Kidney (tissue), 14 donors: Measurements from ENCODE around the gene ZNF408. TPM values are rescaled to one million over a fixed set of nuclear protein-coding genes. Genes with fewer than 3 reads are reported as not detected.

Source experiments
- DNase-seq, 5 donors: peaks; one replicate each; pipeline ENCODE4 v3.0.0-alpha.2; 2013 to 2020
- FAIRE-seq: peaks from 2 replicates; lab custom pipeline; 2012; peaks lifted over from hg19 to GRCh38; lab: Jason Lieb, UNC
- H3K27ac ChIP-seq, 2 donors: one replicate each; pipeline ENCODE4 v1.7.0; 2013; ENCODE audit warnings: low read depth in 2 of 2, low read length in 2 of 2, inconsistent platforms in 1 of 2
- H3K27me3 ChIP-seq: one replicate; pipeline ENCODE4 v1.7.1; 2013; ENCODE audit warnings: low read length, inconsistent platforms; ENCODE audit not compliant: control insufficient read depth, insufficient read depth
- H3K36me3 ChIP-seq, 3 donors: one replicate each; pipeline versions ENCODE4 v1.7.0 to v1.7.1; 2013; ENCODE audit warnings: low read length in 3 of 3, control low read depth in 1 of 3, inconsistent platforms in 1 of 3; ENCODE audit not compliant: insufficient read depth in 3 of 3, control insufficient read depth in 2 of 3
- H3K4me1 ChIP-seq, 3 donors: one replicate each; pipeline versions ENCODE4 v1.7.0 to v1.7.1; 2013; ENCODE audit warnings: low read length in 3 of 3, inconsistent platforms in 1 of 3, low read depth in 1 of 3; ENCODE audit not compliant: control insufficient read depth in 2 of 3, insufficient read depth in 2 of 3
- H3K4me3 ChIP-seq, 3 donors: one replicate each; pipeline versions ENCODE4 v1.7.0 to v1.8.1; 2013; ENCODE audit warnings: low read length in 3 of 3, control low read depth in 1 of 3, inconsistent platforms in 1 of 3
- H3K9ac ChIP-seq, 3 donors: one replicate each; pipeline versions ENCODE4 v1.7.0 to v1.7.1; 2013; ENCODE audit warnings: low read length in 3 of 3, control low read depth in 1 of 3, inconsistent platforms in 1 of 3
- H3K9me3 ChIP-seq, 3 donors: one replicate each; pipeline versions ENCODE4 v1.7.0 to v1.7.1; 2013; ENCODE audit warnings: low read length in 3 of 3, control low read depth in 1 of 3, inconsistent platforms in 1 of 3; ENCODE audit not compliant: control insufficient read depth in 2 of 3, insufficient read depth in 1 of 3
- CTCF ChIP-seq: IDR thresholded peaks from 3 replicates; pipeline ENCODE4 v1.5.1; 2012; ENCODE audit warnings: mild to moderate bottlenecking, moderate library complexity, borderline replicate concordance; ENCODE audit not compliant: insufficient read depth; ENCODE audit errors: extremely low read depth
- intact Hi-C: fragments of 100-400 bp; cut with DNase I; formaldehyde crosslinking; loops from one replicate; pipeline ENCODE4 v1.11.1; 2022
- polyA plus RNA-seq: library from polyadenylated mRNA; stranded (reverse); fragments of 350-450 nt; fragmentation: Illumina TruSeq; extraction: RNeasy Lipid Tissue Mini Kit (QIAGEN cat#74804); gene quantifications from one replicate; pipeline ENCODE4 v1.2.3, GENCODE V29; 2014; ENCODE audit warnings: low read depth, low replicate concordance; ENCODE audit not compliant: insufficient read depth
- total RNA-seq: library from RNA; stranded (reverse); fragmentation: NEBNext Ultra II Directional; extraction: Animal tissue kit (Norgen Biotek cat#: 25700); gene quantifications from one replicate; pipeline ENCODE4 v1.2.1, GENCODE V29; 2021
- donor health status: control.
- donor health status: control.
- donor health status: control.
- donor health status: control.
- donor health status: control.
- donor health status: DM: yes; HTN: yes; CAD: no.
- donor health status: Normal renal cell carcinoma (clear cell type).

ZNF408 gene
- total and polyA plus RNA-seq, 2 donors from 2014 or later: 7.8 to 9.7 TPM

GRCh38 chr11:46676436-46677158 lies 24.2 kb upstream of the ZNF408 start:
- FAIRE-seq: no peak

GRCh38 chr11:46677169-46677568 lies 23.7 kb upstream of the ZNF408 start:
- no peak overlapping the region for H3K27ac ChIP-seq
- peaks cover 0 to 22% (median 0%) of the 10 kb centered on the region in 3 donors for H3K4me1 ChIP-seq
- no peak overlapping the region for H3K4me3 ChIP-seq
- no peak overlapping the region for H3K9ac ChIP-seq
- no peaks in the 10 kb centered on the region for H3K27me3 ChIP-seq
- no peaks in the 10 kb centered on the region for H3K9me3 ChIP-seq
- peaks cover 0 to 38% (median 24%) of the 10 kb centered on the region in 3 donors for H3K36me3 ChIP-seq
- no peak for FAIRE-seq
- TF ChIP-seq CTCF: no peak
- intact Hi-C loops: no loop called here
- no peak for DNase-seq

More at GRCh38 chr11:46676436-46677158, 24.2 kb upstream of the ZNF408 start:
- intact Hi-C loops: no loop called here
- H3K27me3 ChIP-seq: no peaks in the 10 kb centered on the region
- DNase-seq: peak in 1 of 5 donors; percentile 46
- no peak overlapping the region for H3K27ac ChIP-seq
- H3K4me1 ChIP-seq: peaks cover 0 to 22% (median 0%) of the 10 kb centered on the region in 3 donors
- H3K9me3 ChIP-seq: no peaks in the 10 kb centered on the region
- no peak for TF ChIP-seq CTCF
- H3K36me3 ChIP-seq: peaks cover 0 to 38% (median 27%) of the 10 kb centered on the region in 3 donors
- no peak overlapping the region for H3K4me3 ChIP-seq
- no peak overlapping the region for H3K9ac ChIP-seq

- TF ChIP-seq CTCF: no peak
- peak in 1 of 5 donors; percentile 55 for DNase-seq
Measured at GRCh38 chr11:46677991-46678740, 22.7 kb upstream of the ZNF408 start.

More at GRCh38 chr11:46677991-46678740, 22.7 kb upstream of the ZNF408 start:
- no peak overlapping the region for H3K27ac ChIP-seq
- H3K36me3 ChIP-seq: peaks cover 0 to 34% (median 20%) of the 10 kb centered on the region in 3 donors
- no peak overlapping the region for H3K9ac ChIP-seq
- intact Hi-C loops: no loop called here
- no peaks in the 10 kb centered on the region for H3K9me3 ChIP-seq
- H3K4me1 ChIP-seq: peaks cover 0 to 22% (median 0%) of the 10 kb centered on the region in 3 donors
- no peak for FAIRE-seq
- H3K27me3 ChIP-seq: no peaks in the 10 kb centered on the region
- H3K4me3 ChIP-seq: no peak overlapping the region
